GM19240 (cell line): ENCODE data around the gene THSD7B.

Experiments
- DNase-seq: peaks from one replicate; pipeline ENCODE4 v3.0.0; 2011; ENCODE audit warnings: low spot score; ENCODE audit not compliant: insufficient read length

THSD7B gene

GRCh38 chr2:136801661-136802060, 36.3 kb downstream of the THSD7B start:
- no peak for DNase-seq

GRCh38 chr2:136809998-136810397, 44.7 kb downstream of the THSD7B start:
- no peak for DNase-seq

- DNase-seq = no peak
These were observed 53.5 kb downstream of the THSD7B start for GRCh38 chr2:136818839-136819238.

GRCh38 chr2:136823291-136823690, 57.9 kb downstream of the THSD7B start:
- DNase-seq = no peak

- no peak for DNase-seq
These were observed 62.8 kb downstream of the THSD7B start for GRCh38 chr2:136828162-136828561.

- no peak for DNase-seq
These were observed 63.4 kb downstream of the THSD7B start for GRCh38 chr2:136828774-136829173.

GRCh38 chr2:136844546-136844945, 79.2 kb downstream of the THSD7B start:
- DNase-seq = no peak

GRCh38 chr2:136858656-136859055, 93.3 kb downstream of the THSD7B start:
- no peak for DNase-seq

GRCh38 chr2:136860443-136860958, 95.2 kb downstream of the THSD7B start:
- DNase-seq = no peak

GRCh38 chr2:136863468-136863867, 98.1 kb downstream of the THSD7B start:
- no peak for DNase-seq

- no peak for DNase-seq
These were observed 98.5 kb downstream of the THSD7B start for GRCh38 chr2:136863874-136864273.

GRCh38 chr2:136871424-136871823, 106.1 kb downstream of the THSD7B start:
- DNase-seq = no peak

- DNase-seq = no peak
These were observed 108.9 kb downstream of the THSD7B start for GRCh38 chr2:136874258-136874657.

GRCh38 chr2:136891100-136891499, 125.8 kb downstream of the THSD7B start:
- DNase-seq = no peak

- no peak for DNase-seq
These were observed 128.8 kb downstream of the THSD7B start for GRCh38 chr2:136894007-136894634.

- no peak for DNase-seq
These were observed 136.4 kb downstream of the THSD7B start for GRCh38 chr2:136901732-136902131.

- no peak for DNase-seq
These were observed 140.4 kb downstream of the THSD7B start for GRCh38 chr2:136905779-136906178.

- no peak for DNase-seq
These were observed 144.4 kb downstream of the THSD7B start for GRCh38 chr2:136909777-136910176.

GRCh38 chr2:136916131-136916530, 150.8 kb downstream of the THSD7B start:
- no peak for DNase-seq

- DNase-seq = no peak
These were observed 152.1 kb downstream of the THSD7B start for GRCh38 chr2:136917411-136917881.

- DNase-seq = no peak
These were observed 154.3 kb downstream of the THSD7B start for GRCh38 chr2:136919682-136920081.

- DNase-seq = no peak
These were observed 155.4 kb downstream of the THSD7B start for GRCh38 chr2:136920652-136921333.

GRCh38 chr2:136927156-136927555, 161.8 kb downstream of the THSD7B start:
- no peak for DNase-seq
